MM.1S (cell line): Measurements from ENCODE around the gene LRRC63.
"Not testable (repeated sequence)": the region's sequence is repeated elsewhere in the genome, so short reads cannot be mapped to it uniquely, and the experiment has no call there.

Source experiments
- DNase-seq: peaks from one replicate; pipeline ENCODE4 v3.0.0-alpha.2; 2015
- H2AFZ ChIP-seq: fragments of 300-600 bp; sonication (generic); 2 replicates; pipeline ENCODE4 v1.6.0; 2016; ENCODE audit warnings: antibody characterized with exemption, low read length
- H3F3A ChIP-seq: fragments of 300-600 bp; sonication (generic); 2 replicates; pipeline ENCODE4 v1.6.1; 2016; ENCODE audit warnings: mild to moderate bottlenecking, antibody characterized with exemption, low read length, moderate library complexity, mixed read lengths; ENCODE audit not compliant: insufficient read depth
- H3K27ac ChIP-seq: fragments of 300-600 bp; sonication (generic); 2 replicates; pipeline ENCODE4 v1.5.1; 2016; ENCODE audit warnings: mild to moderate bottlenecking, low read length
- H3K27me3 ChIP-seq: fragments of 300-600 bp; sonication (generic); replicated peaks from 2 replicates; pipeline ENCODE4 v1.6.0; 2016; ENCODE audit warnings: low read length; ENCODE audit not compliant: insufficient read depth
- H3K36me3 ChIP-seq: fragments of 300-600 bp; sonication (generic); replicated peaks from 2 replicates; pipeline ENCODE4 v1.6.1; 2016; ENCODE audit warnings: mild to moderate bottlenecking, low read length, mixed read lengths; ENCODE audit not compliant: insufficient read depth
- H3K4me1 ChIP-seq: fragments of 300-600 bp; sonication (generic); 2 replicates; pipeline ENCODE4 v1.6.1; 2016; ENCODE audit warnings: low read length, mixed read lengths
- H3K4me2 ChIP-seq: fragments of 300-600 bp; sonication (generic); 2 replicates; pipeline ENCODE4 v1.6.0; 2016; ENCODE audit warnings: low read depth, low read length
- H3K4me3 ChIP-seq: fragments of 300-600 bp; sonication (generic); 2 replicates; pipeline ENCODE4 v1.5.1; 2016; ENCODE audit warnings: low read length, mixed read lengths
- H3K79me2 ChIP-seq: fragments of 300-600 bp; sonication (generic); 2 replicates; pipeline ENCODE4 v1.6.1; 2016; ENCODE audit warnings: mixed run types, low read length, mixed read lengths
- H3K9ac ChIP-seq: fragments of 300-600 bp; sonication (generic); 2 replicates; pipeline ENCODE4 v1.6.1; 2016; ENCODE audit warnings: low read length, mixed read lengths
- H3K9me2 ChIP-seq: fragments of 300-600 bp; sonication (generic); replicated peaks from 2 replicates; pipeline ENCODE4 v1.6.1; 2016; ENCODE audit warnings: mild to moderate bottlenecking, low read length, mixed read lengths; ENCODE audit not compliant: insufficient read depth
- H3K9me3 ChIP-seq: fragments of 300-600 bp; sonication (generic); replicated peaks from 2 replicates; pipeline ENCODE4 v1.6.1; 2016; ENCODE audit warnings: mild to moderate bottlenecking, low read length, mixed read lengths; ENCODE audit not compliant: insufficient read depth
- H4K20me1 ChIP-seq: fragments of 300-600 bp; sonication (generic); 2 replicates; pipeline ENCODE4 v1.6.1; 2016; ENCODE audit warnings: mild to moderate bottlenecking, low read length, moderate library complexity, mixed read lengths; ENCODE audit not compliant: insufficient read depth
- CTCF ChIP-seq: fragments of 300-600 bp; sonication (generic); IDR thresholded peaks from 2 replicates; pipeline ENCODE4 v1.5.1; 2016; ENCODE audit warnings: antibody characterized with exemption, low read length, mixed read lengths
- EZH2 ChIP-seq: fragments of 300-600 bp; sonication (generic); optimal IDR thresholded peaks from 2 replicates; pipeline ENCODE3; 2017; ENCODE audit warnings: low read depth, mild to moderate bottlenecking, antibody characterized with exemption, low read length, mixed read lengths
- EZH2phosphoT487 ChIP-seq: fragments of 300-600 bp; sonication (generic); IDR thresholded peaks from 2 replicates; pipeline ENCODE4 v1.6.1; 2018; ENCODE audit warnings: antibody characterized with exemption, low read length

LRRC63 gene

GRCh38 chr13:46213242-46213641 is 1.5 kb downstream of the LRRC63 start:
- H3K9me3 ChIP-seq: no peaks in the 10 kb centered on the region
- H3K27ac ChIP-seq: no peak overlapping the region
- peaks cover 10% of the 10 kb centered on the region; the same call in 1 of the 2 replicates for H3K79me2 ChIP-seq
- no peak overlapping the region for H3K4me3 ChIP-seq
- no peaks in the 10 kb centered on the region for H3K27me3 ChIP-seq
- H3K36me3 ChIP-seq: no peaks in the 10 kb centered on the region
- H3K9me2 ChIP-seq: no peaks in the 10 kb centered on the region
- DNase-seq: no peak
- no peak overlapping the region for H3K9ac ChIP-seq
- H4K20me1 ChIP-seq: no peaks in the 10 kb centered on the region
- H3K4me1 ChIP-seq: no peaks in the 10 kb centered on the region
- 0 out of 2 replicates have a peak, but pooled peaks cover 6% of the 10 kb centered on the region for H3F3A ChIP-seq
- H2AFZ ChIP-seq: no peak overlapping the region
- TF ChIP-seq EZH2phosphoT487 (no peak), EZH2 (no peak), CTCF (no peak)
- no peak overlapping the region for H3K4me2 ChIP-seq

GRCh38 chr13:46214741-46215140 is 3.0 kb downstream of the LRRC63 start:
- H3K36me3 ChIP-seq, H3K9me2 ChIP-seq, H2AFZ ChIP-seq, H3K27ac ChIP-seq, H4K20me1 ChIP-seq, H3K9me3 ChIP-seq, H3K27me3 ChIP-seq, H3K4me3 ChIP-seq, H3K4me2 ChIP-seq, H3K4me1 ChIP-seq, DNase-seq, H3F3A ChIP-seq, H3K79me2 ChIP-seq, H3K9ac ChIP-seq: not testable (repeated sequence)

- H2AFZ ChIP-seq, H3K4me3 ChIP-seq, H3K79me2 ChIP-seq, H3F3A ChIP-seq, H3K9ac ChIP-seq, H4K20me1 ChIP-seq, H3K27me3 ChIP-seq, H3K36me3 ChIP-seq, H3K9me3 ChIP-seq, H3K9me2 ChIP-seq, H3K27ac ChIP-seq: not testable (repeated sequence)
- H3K4me1 ChIP-seq: peaks cover 12% of the 10 kb centered on the region
- DNase-seq: peak; percentile 75
- peak overlapping the region; percentile 18; the same call in 1 of the 2 replicates for H3K4me2 ChIP-seq
These were observed 8.5 kb downstream of the LRRC63 start for GRCh38 chr13:46220234-46220633.

- Histone ChIP-seq H3K9ac (no peak overlapping the region), H2AFZ (no peak overlapping the region), H3F3A (no peaks in the 10 kb centered on the region), H3K36me3 (no peaks in the 10 kb centered on the region), H3K27me3 (no peaks in the 10 kb centered on the region), H3K4me3 (no peak overlapping the region), H3K9me3 (no peaks in the 10 kb centered on the region), H3K4me1 (peaks cover 10% of the 10 kb centered on the region), H3K9me2 (no peaks in the 10 kb centered on the region), H3K4me2 (no peak overlapping the region), H4K20me1 (no peaks in the 10 kb centered on the region), H3K27ac (no peak overlapping the region), H3K79me2 (no peaks in the 10 kb centered on the region)
- TF ChIP-seq EZH2phosphoT487: no peak
- no peak for TF ChIP-seq EZH2
- no peak for TF ChIP-seq CTCF
- DNase-seq: no peak
These were observed 17.5 kb downstream of the LRRC63 start for GRCh38 chr13:46229251-46229650.
